NCI-H2081 treated with DMSO at 0.1 percent for 48 hours (cell line): Measurements from ENCODE around the gene FABP6.
"Not testable (repeated sequence)": the region's sequence is repeated elsewhere in the genome, so short reads cannot be mapped to it uniquely, and the experiment has no call there.

Experiments used
- DNase-seq: peaks from one replicate; lab custom pipeline; 2025; lab: John Stamatoyannopoulos, UW

Gene FABP6

DNA sequence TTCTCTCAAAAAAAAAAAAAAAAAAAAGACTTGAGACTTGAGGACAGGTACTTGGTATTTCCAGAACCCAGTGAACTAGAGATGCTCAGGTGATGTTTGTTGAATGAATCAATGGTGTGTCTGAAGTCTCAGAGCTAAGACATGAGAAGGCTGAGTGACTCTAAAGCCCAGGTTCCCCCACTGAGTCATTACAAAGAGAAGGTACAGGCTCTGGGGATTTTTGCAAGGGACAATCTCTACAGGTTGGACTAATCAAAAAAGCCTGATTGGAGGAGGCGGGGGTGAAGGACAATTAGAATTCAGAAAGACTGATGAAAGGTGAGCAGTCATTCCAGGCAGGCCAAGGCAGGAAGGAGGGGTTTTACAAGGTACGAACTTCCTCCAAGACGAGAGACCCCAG lies 8.2 kb upstream of the FABP6 start:
- no peak for DNase-seq

DNA sequence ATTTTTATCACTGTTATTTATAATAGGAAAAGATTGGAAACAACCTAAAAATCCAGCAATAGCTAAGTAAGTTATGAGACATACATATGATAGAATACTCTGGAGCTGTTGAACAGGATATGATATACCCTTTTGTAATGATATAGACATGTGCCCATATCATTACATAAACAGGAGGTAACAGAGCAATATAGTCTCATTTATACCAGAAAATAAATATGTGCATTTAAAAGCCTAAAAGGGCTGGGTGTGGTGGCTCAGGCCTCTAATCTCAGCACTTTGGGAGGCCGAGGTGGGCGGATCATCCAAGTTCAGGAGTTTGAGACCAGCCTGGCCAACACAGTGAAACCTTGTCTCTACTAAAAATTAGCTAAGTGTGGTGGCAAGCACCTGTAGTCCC lies 2.3 kb upstream of the FABP6 start:
- no peak for DNase-seq

DNA sequence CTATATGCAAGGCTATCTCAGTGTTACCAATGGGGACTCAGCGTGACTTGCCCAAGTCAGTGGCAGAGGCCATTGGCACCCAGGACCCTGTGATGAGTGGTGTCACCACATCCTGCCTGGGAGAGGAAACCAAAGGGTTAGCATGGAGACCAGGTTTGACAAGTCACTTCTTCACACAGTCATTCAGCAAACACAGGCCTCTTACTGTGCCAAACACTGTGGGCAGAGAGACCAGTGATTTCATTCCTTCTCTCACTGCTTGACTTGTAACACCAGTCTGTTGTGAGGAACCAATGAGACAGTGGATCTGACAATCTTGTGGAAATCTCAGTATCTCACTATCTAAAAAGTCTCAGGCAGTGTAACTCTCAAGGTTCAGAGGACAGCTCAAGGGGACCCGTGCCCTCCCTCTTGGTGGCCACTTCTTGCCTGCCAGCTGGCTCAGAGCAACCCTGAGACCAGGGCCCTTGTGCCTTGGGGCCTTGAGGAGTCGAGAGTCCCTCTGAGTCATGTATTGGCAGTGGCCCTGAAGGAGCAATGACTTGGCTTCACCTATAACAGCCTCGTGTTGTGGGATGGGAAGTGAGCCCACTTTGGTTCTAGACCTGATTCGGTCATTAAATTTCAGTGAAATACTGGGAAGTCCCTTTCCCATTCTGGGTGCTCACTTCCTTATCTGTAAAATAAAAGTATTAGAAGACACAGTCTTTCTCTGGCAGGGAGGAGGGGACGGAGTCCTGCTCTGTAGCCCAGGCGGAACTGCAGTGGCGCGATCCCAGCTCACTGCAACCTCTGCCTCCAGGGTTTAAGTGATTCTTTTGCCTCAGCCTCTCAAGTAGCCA lies 1.6 kb downstream of the FABP6 start:
- no peak for DNase-seq

DNA sequence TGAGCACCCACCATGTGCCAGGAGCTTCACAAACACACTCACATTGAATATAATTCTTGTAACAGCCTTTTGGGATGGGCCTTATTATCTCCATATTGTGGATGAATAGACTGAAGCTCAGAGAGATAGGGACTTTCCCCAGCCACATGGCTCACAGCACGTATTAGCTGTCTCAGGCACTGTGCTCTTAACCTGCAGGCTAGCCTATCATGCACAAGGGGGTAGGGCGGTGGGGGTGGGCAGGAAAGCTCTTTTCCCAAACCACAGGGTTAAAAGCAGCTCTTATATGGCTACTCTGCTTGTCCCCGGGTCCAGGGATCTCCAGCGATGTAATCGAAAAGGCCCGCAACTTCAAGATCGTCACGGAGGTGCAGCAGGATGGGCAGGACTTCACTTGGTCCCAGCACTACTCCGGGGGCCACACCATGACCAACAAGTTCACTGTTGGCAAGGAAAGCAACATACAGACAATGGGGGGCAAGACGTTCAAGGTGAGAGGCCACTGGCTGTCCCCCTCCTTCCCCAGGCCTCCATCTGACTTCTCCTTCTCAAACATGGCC lies 2.6 kb downstream of the FABP6 start:
- DNase-seq: no peak

DNA sequence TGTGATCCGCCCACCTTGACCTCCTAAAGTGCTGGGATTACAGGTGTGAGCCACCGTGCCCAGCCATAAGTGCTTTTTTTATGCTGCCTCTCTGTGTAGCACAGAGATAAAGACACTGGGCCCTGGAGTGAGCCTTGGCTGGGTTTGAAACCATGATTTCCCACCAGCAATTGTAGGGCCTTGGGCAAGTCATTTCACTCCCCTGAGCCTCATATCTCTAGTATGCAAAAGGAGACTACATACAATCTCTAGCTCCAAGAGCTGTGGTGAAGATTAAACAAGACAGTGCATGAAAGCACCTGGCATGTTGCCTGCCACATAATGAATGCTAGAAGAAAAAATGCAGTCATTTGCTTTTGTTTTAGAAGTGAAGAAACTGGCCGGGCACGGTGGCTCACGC lies 3.9 kb downstream of the FABP6 start:
- DNase-seq: no peak

DNA sequence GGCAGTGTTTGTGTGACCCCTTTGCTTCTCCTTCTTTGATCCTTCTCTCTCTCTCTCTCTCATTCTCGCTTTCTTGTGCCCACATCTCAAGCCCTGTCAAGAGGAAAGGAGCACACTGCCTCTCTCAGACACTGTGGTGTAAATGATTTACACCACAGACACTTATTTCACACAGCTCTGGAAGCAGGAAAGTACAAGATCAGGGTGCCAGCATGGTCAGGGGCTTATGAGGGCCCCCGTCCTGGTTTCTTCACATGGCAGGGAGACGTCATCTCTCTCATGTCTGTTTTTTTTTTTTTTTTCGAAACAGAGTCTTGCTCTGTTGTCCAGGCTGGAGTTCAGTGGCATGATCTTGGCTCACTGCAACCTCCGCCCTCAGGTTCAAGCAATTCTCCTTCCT lies 6.4 kb downstream of the FABP6 start:
- DNase-seq: no peak

DNA sequence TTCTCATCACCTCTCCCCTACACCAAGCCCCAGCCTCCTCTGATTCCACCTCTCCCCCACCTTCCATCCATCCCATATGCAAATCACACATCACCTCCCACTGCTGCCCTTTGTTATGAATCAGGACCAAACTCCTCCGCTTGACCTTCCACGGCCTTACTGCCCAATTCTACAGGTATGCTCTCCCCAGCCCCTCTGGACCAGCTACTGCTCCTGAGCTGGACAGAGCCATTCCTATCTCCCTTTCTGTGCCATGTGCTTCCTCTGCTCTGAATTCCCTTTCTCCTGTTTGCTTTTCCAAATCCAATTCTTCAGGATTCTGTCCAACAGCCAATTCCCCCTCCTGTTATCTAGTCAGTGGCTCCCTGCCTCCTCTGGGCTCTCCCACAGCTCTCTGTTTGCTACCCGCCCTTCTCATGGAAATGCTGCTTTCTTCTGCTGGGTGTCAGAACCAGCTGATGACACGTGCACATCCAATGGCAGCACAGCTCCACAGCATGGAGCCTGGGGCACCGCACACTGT lies 8.3 kb downstream of the FABP6 start:
- DNase-seq: no peak

DNA sequence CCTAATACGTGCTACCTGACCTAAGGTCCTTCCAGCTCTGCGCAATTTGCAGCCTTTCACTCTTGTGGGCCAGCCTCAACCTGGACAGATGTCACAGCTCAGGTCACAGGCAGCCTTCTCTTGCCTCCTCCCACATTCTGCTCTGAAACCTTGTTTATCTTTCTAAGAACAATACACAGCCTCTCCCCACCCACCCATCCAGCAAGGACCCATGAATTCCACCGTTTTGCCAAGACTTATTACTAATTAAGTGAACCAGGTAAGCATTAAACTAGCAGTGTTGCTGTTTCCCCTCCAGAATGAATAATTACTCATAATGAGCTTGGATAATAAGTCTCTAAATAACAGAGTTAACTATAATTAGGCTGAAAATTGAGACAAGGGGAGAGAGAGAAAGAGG lies 11.0 kb downstream of the FABP6 start:
- no peak for DNase-seq

DNA sequence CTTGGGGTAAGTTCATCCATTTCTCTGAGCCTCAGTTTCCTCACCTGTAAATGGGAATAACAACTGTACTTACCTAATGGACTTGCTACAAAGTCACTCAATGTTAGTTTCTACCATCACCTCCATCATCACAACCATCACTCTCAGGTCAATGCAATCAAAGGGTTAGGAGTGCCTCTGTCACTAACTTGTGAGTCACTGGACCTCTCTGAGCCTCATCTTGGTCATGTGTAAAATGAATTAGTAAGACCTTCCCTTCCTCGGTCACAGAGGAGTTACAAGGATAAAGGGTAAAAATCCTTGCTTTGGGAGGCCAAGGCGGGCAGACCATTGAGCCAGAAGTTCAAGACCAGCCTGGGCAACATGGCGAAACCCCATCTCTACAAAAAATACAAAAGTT lies 12.8 kb downstream of the FABP6 start:
- no peak for DNase-seq

DNA sequence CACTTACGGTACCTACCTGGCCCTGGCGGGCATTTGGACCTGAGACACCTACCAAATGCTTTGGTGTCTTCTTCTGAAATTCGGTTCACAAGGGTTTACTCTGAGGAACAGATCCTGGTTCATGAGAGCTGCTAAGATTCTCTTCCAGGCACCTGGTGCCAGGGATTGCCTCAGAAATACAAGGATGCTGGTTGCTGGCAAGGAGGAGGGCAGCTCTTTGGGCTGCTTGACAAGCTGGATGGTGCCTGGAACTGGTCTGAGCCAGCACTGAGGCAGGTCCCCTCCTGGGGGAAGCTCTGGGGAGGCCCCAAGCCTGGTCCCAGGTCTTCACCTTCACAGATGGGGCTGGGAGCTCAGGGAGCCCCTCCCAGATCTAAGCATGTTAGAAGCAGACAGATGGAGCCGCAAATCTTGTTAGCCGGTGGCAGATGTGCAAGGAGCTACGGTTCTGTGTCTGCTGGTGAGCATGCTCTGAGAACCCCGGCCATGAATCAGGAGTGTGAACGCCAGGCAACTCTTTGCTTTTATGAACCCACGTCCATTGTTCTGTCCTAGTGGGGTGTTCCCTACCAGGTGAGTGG lies 16.3 kb downstream of the FABP6 start:
- DNase-seq: no peak

DNA sequence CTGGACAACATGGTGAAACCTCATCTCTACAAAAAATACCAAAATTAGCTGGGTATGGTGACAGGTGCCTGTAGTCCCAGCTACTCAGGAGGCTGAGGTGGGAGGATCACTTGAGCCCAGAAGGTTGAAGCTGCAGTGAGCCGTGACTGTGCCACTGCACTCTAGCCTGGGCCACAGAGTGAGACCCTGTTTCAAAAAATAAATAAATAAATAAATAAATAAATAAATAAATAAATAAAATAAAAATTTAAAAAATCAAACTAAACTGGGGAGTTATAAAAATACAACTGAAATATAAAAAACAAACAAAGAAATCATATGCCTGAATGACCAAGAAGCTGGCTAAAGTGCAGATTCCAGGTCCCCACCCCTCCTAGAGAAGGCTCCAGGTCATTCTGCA lies 20.3 kb downstream of the FABP6 start:
- DNase-seq: not testable (repeated sequence)

DNA sequence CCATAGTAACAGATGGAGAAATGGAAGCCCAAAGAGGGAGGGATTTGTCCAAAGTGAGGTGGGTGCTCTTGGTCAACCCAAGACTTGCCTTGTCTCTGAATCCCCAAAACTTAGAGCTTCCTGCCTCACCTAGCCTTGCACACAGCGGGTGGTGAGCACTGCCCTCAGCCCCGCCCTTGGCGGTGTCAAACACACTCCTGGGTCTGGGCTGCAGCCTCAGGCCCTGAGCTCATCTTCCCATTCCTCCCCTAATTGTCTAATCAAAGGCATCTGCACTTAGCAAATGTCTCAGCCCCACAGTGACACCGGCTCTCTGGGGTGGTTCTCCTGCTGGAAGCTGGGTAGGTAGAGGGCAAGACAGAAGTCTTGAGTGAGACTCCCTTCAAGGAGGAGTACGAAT lies 20.9 kb downstream of the FABP6 start:
- no peak for DNase-seq

DNA sequence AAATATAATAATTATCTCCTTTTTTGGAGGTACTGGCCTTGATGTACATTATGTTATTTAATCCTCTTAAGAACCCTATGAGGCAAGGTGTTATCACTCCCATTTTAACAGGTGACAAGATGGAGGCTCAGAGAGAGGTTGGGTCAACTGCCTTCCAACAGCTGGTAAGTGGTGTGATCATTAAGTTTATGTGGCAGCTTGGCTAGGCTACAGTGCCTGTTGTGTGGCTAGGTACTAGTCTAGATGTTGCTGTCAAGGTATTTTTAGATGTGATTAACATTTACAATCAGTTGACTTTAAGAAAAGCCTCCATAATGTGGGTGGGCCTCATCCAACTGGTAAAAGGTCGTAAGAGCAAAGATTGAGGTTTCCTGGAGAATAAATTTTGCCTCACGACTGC lies 21.5 kb downstream of the FABP6 start:
- DNase-seq: no peak

DNA sequence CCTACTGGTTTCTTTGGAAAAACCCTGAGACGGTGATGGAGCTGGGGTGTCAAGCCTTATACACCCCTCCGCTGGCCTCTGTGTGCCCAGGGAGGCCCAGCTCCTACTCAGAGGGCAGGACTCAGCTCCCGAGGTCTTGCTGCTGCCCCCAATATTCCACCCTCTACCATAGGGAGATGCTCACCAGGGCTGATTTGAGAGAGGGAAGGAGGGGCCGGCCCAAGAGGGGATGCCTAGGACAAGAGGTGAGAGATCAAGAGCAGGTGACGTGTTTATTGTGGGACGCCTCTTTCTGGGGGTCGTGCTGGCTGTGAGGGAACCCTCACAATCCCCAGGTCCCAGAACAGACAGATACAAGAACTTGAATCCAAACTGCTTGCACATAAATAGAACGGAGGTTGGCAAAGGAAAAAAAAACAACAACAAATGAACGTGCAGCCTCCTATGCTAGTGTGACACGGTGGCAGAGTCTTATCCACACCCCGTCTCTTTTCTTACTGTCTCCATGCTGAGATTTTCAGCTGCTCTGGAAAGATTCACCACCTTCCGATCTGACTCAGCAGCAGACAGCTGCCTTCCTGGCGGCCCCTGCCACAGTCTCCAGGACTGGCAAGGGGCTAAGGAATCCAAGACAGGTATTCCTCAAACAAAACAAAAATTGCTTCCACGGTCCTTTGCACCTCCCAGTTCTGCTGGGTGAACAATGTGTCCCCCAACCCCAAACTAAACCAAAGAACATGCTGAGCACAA lies 22.3 kb downstream of the FABP6 start:
- DNase-seq: no peak

DNA sequence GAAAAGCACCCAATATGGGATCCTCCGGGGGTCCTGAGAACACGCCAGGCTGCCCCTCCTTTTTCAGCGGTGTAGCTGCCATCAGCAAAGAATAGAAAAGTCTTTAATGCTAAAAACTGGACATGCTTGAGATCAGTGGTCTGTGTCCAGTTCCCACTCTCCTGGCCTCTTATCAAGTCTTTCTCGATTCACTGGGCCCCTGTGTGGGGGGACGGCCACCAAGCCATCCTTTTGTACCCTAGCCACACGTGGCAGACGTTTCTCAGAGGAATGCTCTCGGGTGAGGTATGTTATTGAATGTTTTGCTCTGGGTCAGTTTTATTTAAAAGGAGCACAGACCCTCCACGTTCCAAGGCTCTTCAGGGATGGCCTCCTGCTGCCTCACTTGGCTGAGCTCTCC lies 23.6 kb downstream of the FABP6 start:
- DNase-seq: no peak

DNA sequence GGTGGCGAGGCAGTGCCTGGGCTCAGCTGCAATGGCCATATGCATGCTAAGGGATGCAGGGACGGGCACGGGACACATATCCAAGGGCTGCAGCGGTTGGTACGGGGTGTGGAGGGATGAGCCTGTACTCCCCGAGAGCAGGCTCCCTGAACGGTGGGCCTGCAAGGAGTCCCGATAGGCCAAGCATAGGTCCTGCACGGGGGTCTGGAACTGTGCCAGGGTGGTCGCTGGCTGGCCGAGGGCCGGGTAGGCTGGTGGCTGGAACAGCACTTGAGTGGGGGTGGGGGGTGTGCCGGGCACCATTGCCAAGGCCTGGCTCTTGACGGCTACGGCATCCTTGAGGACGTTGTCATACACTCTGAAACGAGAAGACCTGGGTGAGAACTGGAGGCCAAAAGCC lies 24.1 kb downstream of the FABP6 start:
- no peak for DNase-seq

DNA sequence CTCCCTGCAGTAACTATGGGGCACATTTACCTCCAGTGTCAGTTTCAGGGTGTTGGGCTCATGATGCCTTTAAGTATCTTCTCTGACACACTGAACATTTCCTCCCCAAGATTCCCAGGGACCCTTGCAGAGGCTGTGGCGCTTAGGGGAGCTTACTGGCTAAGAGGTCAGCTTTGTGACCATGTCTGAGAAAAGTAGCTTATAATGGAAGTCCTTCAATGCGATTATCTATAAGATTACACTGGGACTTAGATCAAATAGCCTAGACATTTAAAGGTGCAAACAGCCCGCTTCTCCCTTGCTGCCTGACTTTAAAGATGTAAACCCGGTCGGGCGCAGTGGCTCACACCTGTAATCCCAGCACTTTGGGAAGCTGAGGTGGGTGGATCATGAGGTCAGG lies 25.4 kb downstream of the FABP6 start:
- no peak for DNase-seq

DNA sequence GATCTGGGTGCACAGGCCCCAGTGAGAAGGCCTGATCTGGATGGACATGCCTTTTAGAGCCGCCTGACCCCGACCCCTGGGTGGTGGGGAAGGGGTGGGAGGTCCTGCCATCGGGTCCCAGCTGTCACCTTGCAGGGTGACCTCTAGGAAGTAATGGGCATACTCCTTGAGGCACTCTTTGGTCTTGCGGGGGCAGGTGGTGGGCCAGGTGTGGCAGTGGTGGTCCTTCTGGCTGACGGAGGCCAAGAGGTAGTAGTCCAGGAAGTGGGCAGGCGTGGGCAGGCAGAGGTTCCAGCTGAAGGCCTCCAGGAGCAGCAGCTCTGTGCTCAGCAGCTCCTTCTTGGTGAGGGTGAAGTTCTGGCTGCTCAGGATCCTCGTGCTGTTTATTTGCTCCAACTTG lies 30.0 kb downstream of the FABP6 start:
- no peak for DNase-seq

DNA sequence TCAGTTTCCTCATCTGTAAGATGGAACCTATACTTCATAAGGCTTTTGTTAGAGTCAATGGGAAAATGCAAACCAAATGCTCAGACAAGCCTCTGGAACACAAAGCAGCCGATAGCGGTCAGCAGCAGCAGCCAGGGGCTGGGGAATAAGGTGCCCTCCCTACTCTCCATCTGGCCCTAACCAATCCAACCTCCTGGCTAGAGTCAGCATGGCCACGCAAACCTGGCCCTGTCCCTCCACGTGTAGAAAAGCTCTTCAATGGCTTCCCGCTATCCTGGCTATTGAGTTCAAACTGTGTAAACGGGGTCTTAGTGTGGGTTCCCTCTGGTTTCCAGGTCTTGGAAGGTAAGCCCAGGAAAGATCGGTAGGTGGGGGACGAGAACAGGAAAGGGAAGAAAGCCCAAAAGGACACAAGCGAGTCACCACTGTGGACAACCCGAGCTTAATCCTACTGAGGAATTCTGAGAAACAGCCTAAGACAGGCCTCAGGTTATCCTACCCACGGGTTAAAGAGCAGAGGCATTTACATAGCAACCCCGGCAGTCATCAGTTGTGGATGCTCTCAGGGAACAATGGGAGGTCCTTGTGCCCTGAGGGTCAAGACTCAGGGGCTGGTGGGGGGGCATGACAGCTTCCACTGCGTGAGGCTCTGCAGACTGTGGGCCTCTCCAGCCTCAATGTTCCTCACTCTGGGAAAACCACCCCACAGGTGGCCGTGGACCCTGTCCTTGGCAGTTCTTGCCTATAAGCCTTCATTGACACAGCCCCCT lies 30.9 kb downstream of the FABP6 start:
- no peak for DNase-seq

DNA sequence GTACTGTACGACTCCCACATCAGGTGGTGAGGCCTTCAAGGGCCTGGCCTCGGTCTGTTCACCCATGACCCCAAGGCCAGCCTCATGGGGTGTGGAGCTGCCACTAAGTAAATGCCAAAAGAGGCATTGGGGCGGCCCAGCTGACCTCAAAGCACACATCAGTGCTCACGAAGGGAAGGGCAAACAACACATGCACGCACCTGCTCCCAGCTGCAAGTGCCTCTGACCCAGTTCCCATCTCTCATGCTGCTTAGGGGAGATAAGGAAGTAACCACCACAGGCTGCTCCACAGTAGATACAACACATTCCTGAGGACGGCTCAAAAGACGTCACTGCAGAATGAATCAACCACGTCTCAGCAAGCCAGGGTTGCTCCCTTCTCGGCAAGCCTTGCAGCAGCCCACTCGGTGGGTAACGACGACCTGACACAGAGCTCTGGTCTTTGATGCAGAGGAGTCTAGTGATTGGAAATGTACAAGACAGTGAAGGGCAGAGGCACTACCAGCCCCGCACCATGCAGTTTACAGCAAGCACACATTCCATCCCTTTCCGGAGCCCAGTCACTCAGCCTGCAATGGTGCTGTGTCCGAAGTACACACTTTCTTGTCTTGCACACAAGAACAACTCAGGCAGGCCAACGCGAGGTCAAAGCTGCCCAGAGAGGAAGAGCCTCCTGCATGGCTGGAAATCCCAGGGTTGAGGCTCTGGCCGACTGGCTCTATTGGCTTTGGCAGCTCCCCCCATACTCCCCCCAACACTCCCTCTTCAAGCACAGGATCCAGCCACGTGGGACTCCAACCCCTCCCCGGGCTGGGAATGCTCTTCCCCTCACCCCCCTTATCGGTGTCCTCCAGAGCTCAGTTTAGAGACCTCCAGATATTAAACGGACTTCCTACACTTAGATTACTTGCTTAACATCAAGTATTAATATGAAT lies 31.8 kb downstream of the FABP6 start:
- no peak for DNase-seq
